GM12878 (cell line): Measurements from ENCODE around the gene FMNL3. TPM values are rescaled to one million over a fixed set of nuclear protein-coding genes. Genes with fewer than 3 reads are reported as not detected.

Experiments used
- ATF7 ChIP-seq: fragments of 450-650 bp; IDR thresholded peaks from 2 replicates; pipeline ENCODE4 v1.6.1; 2016; ENCODE audit warnings: low read depth, mild to moderate bottlenecking
- BACH1 ChIP-seq: fragments of 450-650 bp; IDR thresholded peaks from 2 replicates; pipeline ENCODE4 v1.6.1; 2017; ENCODE audit warnings: mild to moderate bottlenecking, borderline replicate concordance
- BCL11A ChIP-seq: IDR thresholded peaks from 2 replicates; pipeline ENCODE4 v1.6.1; 2011; ENCODE audit warnings: low read depth, low read length
- CBFB ChIP-seq: IDR thresholded peaks from 2 replicates; pipeline ENCODE4 v1.6.1; 2016; ENCODE audit warnings: antibody characterized with exemption, low read depth
- CBX3 ChIP-seq: fragments of 200-600 bp; sonication (generic); IDR thresholded peaks from 2 replicates; pipeline ENCODE4 v1.6.1; 2016; ENCODE audit warnings: low read depth, borderline replicate concordance
- CREB1 ChIP-seq: IDR thresholded peaks from 2 replicates; pipeline ENCODE4 v1.6.1; 2012; ENCODE audit warnings: low read depth, mild to moderate bottlenecking, inconsistent platforms
- CREM ChIP-seq: IDR thresholded peaks from 2 replicates; pipeline ENCODE4 v1.6.1; 2014; ENCODE audit warnings: antibody characterized with exemption, low read depth
- DPF2 ChIP-seq: fragments of 450-650 bp; IDR thresholded peaks from 2 replicates; pipeline ENCODE4 v1.6.1; 2017; ENCODE audit warnings: mild to moderate bottlenecking
- E2F4 ChIP-seq: IDR thresholded peaks from 2 replicates; pipeline ENCODE4 v1.6.1; 2012; ENCODE audit warnings: low read depth, low read length, improper control_type of control experiment
- EED ChIP-seq: sonication (generic); IDR thresholded peaks from 2 replicates; pipeline ENCODE4 v1.6.1; 2016; ENCODE audit warnings: antibody characterized with exemption, low read depth
- ELK1 ChIP-seq: IDR thresholded peaks from 2 replicates; pipeline ENCODE4 v1.6.1; 2012; ENCODE audit warnings: low read depth, low read length, improper control_type of control experiment
- FOS ChIP-seq: IDR thresholded peaks from 3 replicates; pipeline ENCODE4 v1.6.1; 2011; ENCODE audit warnings: borderline replicate concordance; ENCODE audit not compliant: insufficient read length; ENCODE audit errors: extremely low read depth
- FOXM1 ChIP-seq: IDR thresholded peaks from 2 replicates; pipeline ENCODE4 v1.6.1; 2012; ENCODE audit warnings: low read depth, mild to moderate bottlenecking, inconsistent platforms, low read length, moderate library complexity
- HCFC1 ChIP-seq: fragments of 150-350 bp; IDR thresholded peaks from 2 replicates; pipeline ENCODE4 v1.6.1; 2014; ENCODE audit warnings: low read length
- IRF3 ChIP-seq: fragments of 450-650 bp; IDR thresholded peaks from 2 replicates; pipeline ENCODE4 v1.6.1; 2014; ENCODE audit warnings: mild to moderate bottlenecking
- JUNB ChIP-seq: IDR thresholded peaks from 2 replicates; pipeline ENCODE4 v1.6.1; 2016; ENCODE audit warnings: antibody characterized with exemption, mild to moderate bottlenecking
- KDM1A ChIP-seq: fragments of 200-600 bp; sonication (generic); IDR thresholded peaks from 2 replicates; pipeline ENCODE4 v1.6.1; 2016; ENCODE audit warnings: borderline replicate concordance
- MAX ChIP-seq: IDR thresholded peaks from 2 replicates; pipeline ENCODE4 v1.6.1; 2012; ENCODE audit warnings: low read depth, low read length, improper control_type of control experiment
- NR2C2 ChIP-seq: IDR thresholded peaks from 2 replicates; pipeline ENCODE4 v1.6.1; 2011; ENCODE audit warnings: borderline replicate concordance, low read depth; ENCODE audit not compliant: control insufficient read depth, insufficient read length
- PAX5 ChIP-seq: IDR thresholded peaks from 2 replicates; pipeline ENCODE4 v1.6.1; 2011; ENCODE audit warnings: low read depth, low read length, borderline replicate concordance
- PBX3 ChIP-seq: IDR thresholded peaks from 2 replicates; pipeline ENCODE4 v1.6.1; 2011; ENCODE audit warnings: mild to moderate bottlenecking, low read depth, low read length, moderate library complexity; ENCODE audit not compliant: insufficient replicate concordance
- POLR2AphosphoS5 ChIP-seq: IDR thresholded peaks from 2 replicates; pipeline ENCODE4 v1.6.1; 2011; ENCODE audit warnings: mild to moderate bottlenecking, low read length, inconsistent platforms
- RELA ChIP-seq: fragments of 450-650 bp; IDR thresholded peaks from 2 replicates; pipeline ENCODE4 v1.8.0; 2014; ENCODE audit warnings: borderline replicate concordance; ENCODE audit not compliant: partially characterized antibody
- RUNX3 ChIP-seq: IDR thresholded peaks from 2 replicates; pipeline ENCODE4 v1.6.1; 2012; ENCODE audit warnings: low read length, inconsistent platforms
- SPI1 ChIP-seq: IDR thresholded peaks from 2 replicates; pipeline ENCODE4 v1.6.1; 2011; ENCODE audit warnings: low read depth, mild to moderate bottlenecking, low read length, moderate library complexity, borderline replicate concordance; ENCODE audit not compliant: insufficient read depth
- TCF12 ChIP-seq: IDR thresholded peaks from 2 replicates; pipeline ENCODE4 v1.6.1; 2011; ENCODE audit warnings: low read depth, mild to moderate bottlenecking, low read length
- ZBED1 ChIP-seq: IDR thresholded peaks from 2 replicates; pipeline ENCODE4 v1.6.1; 2016; ENCODE audit warnings: borderline replicate concordance
- ZNF217 ChIP-seq: fragments of 450-650 bp; IDR thresholded peaks from 2 replicates; pipeline ENCODE4 v1.6.1; 2017; ENCODE audit warnings: antibody characterized with exemption, mild to moderate bottlenecking
- ZNF384 ChIP-seq: IDR thresholded peaks from 2 replicates; pipeline ENCODE4 v1.6.1; 2012; ENCODE audit warnings: low read depth, mild to moderate bottlenecking, low read length, improper control_type of control experiment, borderline replicate concordance
- polyA plus RNA-seq, 11 experiments: library from polyadenylated mRNA; depleted of rRNA in 4 of 11; unstranded in 6 of 11; stranded (reverse) in 5 of 11; fragments of >200 nt; fragmentation: Nextera tagmentation in 4 of 11; fragmentation: Illumina TruSeq in 1 of 11; extraction: Ambion mirVana in 4 of 11; extraction: Trizol in 1 of 11; gene quantifications; 1 replicate in 1 of 11; 2 replicates in 10 of 11; pipeline versions ENCODE4 v1.2.1 to v1.2.3, GENCODE V29; 2011 to 2016; ENCODE audit warnings: inconsistent platforms in 2 of 11, missing spikeins in 2 of 11, low read depth in 1 of 11
- total RNA-seq, 4 experiments: library from RNA; depleted of rRNA in 3 of 4; stranded (reverse); fragments of >200 nt in 3 of 4; fragmentation: Illumina TruSeq in 1 of 4; extraction: Trizol in 1 of 4; gene quantifications; 2 replicates each; pipeline versions ENCODE4 v1.2.1 to v1.2.3, GENCODE V29; 2013 to 2021

FMNL3 gene
- total and polyA plus RNA-seq, 10 of the 15 experiments (the other 5 are each of a cell fraction or from before 2014, with no cell fraction given): 3.0 to 64.9 (median 30.9) TPM

GRCh38 chr12:49622501-49623141 lies 84.6 kb downstream of the FMNL3 start (continued):
- TF ChIP-seq PBX3 (peak; percentile 12), ATF7 (no peak), JUNB (peak; percentile 19; the same call in 1 of the 2 replicates), CREM (peak; percentile 32), FOXM1 (peak; percentile 96), DPF2 (peak; percentile 65), BCL11A (0 out of 2 replicates have a peak, but pooled peaks have one; percentile 61), ZNF217 (no peak), ELK1 (no peak), PAX5 (peak; percentile 38; the same call in 1 of the 2 replicates), MAX (0 out of 2 replicates have a peak, but pooled peaks have one; percentile 7), KDM1A (no peak), CREB1 (0 out of 2 replicates have a peak, but pooled peaks have one; percentile 22), CBFB (peak; percentile 68), TCF12 (0 out of 2 replicates have a peak, but pooled peaks have one; percentile 61), POLR2AphosphoS5 (0 out of 2 replicates have a peak, but pooled peaks have one; percentile 21), BACH1 (no peak), EED (peak; percentile 54; the same call in 1 of the 2 replicates), HCFC1 (no peak), CBX3 (no peak), ZBED1 (peak; percentile 36; the same call in 1 of the 2 replicates), RELA (no peak), SPI1 (peak; percentile 82), IRF3 (no peak), E2F4 (no peak), RUNX3 (peak; percentile 98), FOS (no peak), NR2C2 (no peak), ZNF384 (peak; percentile 75)
